Measurements from ENCODE around the gene NFATC2. TPM values are rescaled to one million over a fixed set of nuclear protein-coding genes. Genes with fewer than 3 reads are reported as not detected.

The NFATC2 gene
- total RNA-seq, 3 donors from 2014 or later (not counting 1 experiment from before 2014, with no cell fraction given), result 141 to 195 (median 160) TPM

- DNase-seq (no peak), ATAC-seq (no peak)
- Mint-ChIP-seq H3K27me3 (ENCODE audit: low read depth in 2 of 2) (no peaks in the 10 kb centered on the region), H3K27ac (peak overlapping the region; percentile 95 to 99), H3K36me3 (no peaks in the 10 kb centered on the region), H3K4me1 (peaks cover 98 to 100% of the 10 kb centered on the region in 2 donors), H3K4me3 (peak overlapping the region; percentile 93), H3K9me3 (no peaks in the 10 kb centered on the region)
- Histone ChIP-seq H3K36me3 (ENCODE audit: control insufficient read depth, insufficient read depth, low read length) (no peaks in the 10 kb centered on the region), H3K4me3 (ENCODE audit: low read length) (no peak overlapping the region), H3K4me1 (ENCODE audit: control insufficient read depth, insufficient read depth, low read length) (peaks cover 91% of the 10 kb centered on the region), H3K9me3 (ENCODE audit: control insufficient read depth, insufficient read depth, low read length) (no peaks in the 10 kb centered on the region), H3K27ac (ENCODE audit: low read length) (peak overlapping the region; percentile 87), H3K27me3 (ENCODE audit: control insufficient read depth, insufficient read depth, low read length) (no peaks in the 10 kb centered on the region)
- 74% methylated on average over 6 of the region's 7 CpGs for WGBS (ENCODE audit: insufficient coverage)
- intact Hi-C loops (cut with micrococcal nuclease), result loop anchor here (2.0 kb wide), 1 partner anchor 95 kb away; no protein-coding TSS in a partner anchor
- no peak for TF ChIP-seq CTCF (IDR thresholded peaks at IDR 0.05)
Measured at GRCh38 chr20:51495921-51496545, 46.5 kb downstream of the NFATC2 start.

- Mint-ChIP-seq H3K9me3 (no peaks in the 10 kb centered on the region), H3K4me1 (peaks cover 98 to 100% of the 10 kb centered on the region in 2 donors), H3K36me3 (no peaks in the 10 kb centered on the region), H3K4me3 (peak overlapping the region; percentile 93), H3K27ac (peak overlapping the region; percentile 95 to 99), H3K27me3 (ENCODE audit: low read depth in 2 of 2) (no peaks in the 10 kb centered on the region)
- Histone ChIP-seq H3K27ac (ENCODE audit: low read length) (peak overlapping the region; percentile 87), H3K9me3 (ENCODE audit: control insufficient read depth, insufficient read depth, low read length) (no peaks in the 10 kb centered on the region), H3K4me3 (ENCODE audit: low read length) (no peak overlapping the region), H3K4me1 (ENCODE audit: control insufficient read depth, insufficient read depth, low read length) (peaks cover 93% of the 10 kb centered on the region), H3K27me3 (ENCODE audit: control insufficient read depth, insufficient read depth, low read length) (no peaks in the 10 kb centered on the region), H3K36me3 (ENCODE audit: control insufficient read depth, insufficient read depth, low read length) (peaks cover under 1% of the 10 kb centered on the region)
- WGBS (ENCODE audit: insufficient coverage), result 61% methylated on average over 3 of the region's 4 CpGs
- DNase-seq, result no peak
- TF ChIP-seq CTCF (IDR thresholded peaks at IDR 0.05), result no peak
- no peak for ATAC-seq
- intact Hi-C loops (cut with micrococcal nuclease), result loop anchor here (2.0 kb wide), 1 partner anchor 94 kb away; no protein-coding TSS in a partner anchor
Measured at GRCh38 chr20:51495291-51495690, 47.2 kb downstream of the NFATC2 start.

GRCh38 chr20:51494241-51495110, 48.0 kb downstream of the NFATC2 start:
- no peak overlapping the region for H3K4me3 ChIP-seq (ENCODE audit: low read length)

More at GRCh38 chr20:51494241-51495110, 48.0 kb downstream of the NFATC2 start:
- 14% methylated on average over 16 of the region's 16 CpGs for WGBS (ENCODE audit: insufficient coverage)
- Histone ChIP-seq H3K9me3 (ENCODE audit: control insufficient read depth, insufficient read depth, low read length) (no peaks in the 10 kb centered on the region), H3K27me3 (ENCODE audit: control insufficient read depth, insufficient read depth, low read length) (no peaks in the 10 kb centered on the region), H3K27ac (ENCODE audit: low read length) (peak overlapping the region; percentile 87), H3K4me1 (ENCODE audit: control insufficient read depth, insufficient read depth, low read length) (peaks cover 91% of the 10 kb centered on the region), H3K36me3 (ENCODE audit: control insufficient read depth, insufficient read depth, low read length) (peaks cover 6% of the 10 kb centered on the region)
- Mint-ChIP-seq H3K4me3 (peak overlapping the region; percentile 93), H3K4me1 (peaks cover 100% of the 10 kb centered on the region in 2 donors), H3K36me3 (no peaks in the 10 kb centered on the region), H3K27me3 (ENCODE audit: low read depth in 2 of 2) (no peaks in the 10 kb centered on the region), H3K27ac (peak overlapping the region; percentile 95 to 99), H3K9me3 (no peaks in the 10 kb centered on the region)
- no peak for TF ChIP-seq CTCF (IDR thresholded peaks at IDR 0.05)
- ATAC-seq, result peak; percentile 46 to 57 (median 52)
- DNase-seq, result peak; percentile 51 to 77
- intact Hi-C loops (cut with micrococcal nuclease), result loop anchor here (2.0 kb wide), 1 partner anchor 94 kb away; no protein-coding TSS in a partner anchor

Measured in natural killer cell (primary cell).